Measurements from ENCODE around the gene HIPK1.
"Not testable (repeated sequence)": the region's sequence is repeated elsewhere in the genome, so short reads cannot be mapped to it uniquely, and the experiment has no call there.

- TF ChIP-seq CTCF, POLR2A, EP300 (IDR thresholded peaks at IDR 0.05): not testable (repeated sequence)
Measured at GRCh38 chr1:114019724-114020123, 90.6 kb downstream of the HIPK1 start.
